ENCODE results near the gene SDK1. TPM values are rescaled to one million over a fixed set of nuclear protein-coding genes. Genes with fewer than 3 reads are reported as not detected.

The SDK1 gene
- total RNA-seq, 6 experiments from 2014 or later, result not detected

GRCh38 chr7:3280445-3280844 is 20.6 kb upstream of the SDK1 start:
- Mint-ChIP-seq H3K9me3 (peaks cover 46% of the 10 kb centered on the region), H3K36me3 (ENCODE audit: low read depth) (no peaks in the 10 kb centered on the region), H3K4me1 (ENCODE audit: low read depth) (no peaks in the 10 kb centered on the region), H3K27ac (no peak overlapping the region), H3K27me3 (ENCODE audit: insufficient read depth) (no peaks in the 10 kb centered on the region), H3K4me3 (no peak overlapping the region)
- no peak for DNase-seq
- TF ChIP-seq, protein P1, sequence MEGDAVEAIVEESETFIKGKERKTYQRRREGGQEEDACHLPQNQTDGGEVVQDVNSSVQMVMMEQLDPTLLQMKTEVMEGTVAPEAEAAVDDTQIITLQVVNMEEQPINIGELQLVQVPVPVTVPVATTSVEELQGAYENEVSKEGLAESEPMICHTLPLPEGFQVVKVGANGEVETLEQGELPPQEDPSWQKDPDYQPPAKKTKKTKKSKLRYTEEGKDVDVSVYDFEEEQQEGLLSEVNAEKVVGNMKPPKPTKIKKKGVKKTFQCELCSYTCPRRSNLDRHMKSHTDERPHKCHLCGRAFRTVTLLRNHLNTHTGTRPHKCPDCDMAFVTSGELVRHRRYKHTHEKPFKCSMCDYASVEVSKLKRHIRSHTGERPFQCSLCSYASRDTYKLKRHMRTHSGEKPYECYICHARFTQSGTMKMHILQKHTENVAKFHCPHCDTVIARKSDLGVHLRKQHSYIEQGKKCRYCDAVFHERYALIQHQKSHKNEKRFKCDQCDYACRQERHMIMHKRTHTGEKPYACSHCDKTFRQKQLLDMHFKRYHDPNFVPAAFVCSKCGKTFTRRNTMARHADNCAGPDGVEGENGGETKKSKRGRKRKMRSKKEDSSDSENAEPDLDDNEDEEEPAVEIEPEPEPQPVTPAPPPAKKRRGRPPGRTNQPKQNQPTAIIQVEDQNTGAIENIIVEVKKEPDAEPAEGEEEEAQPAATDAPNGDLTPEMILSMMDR (IDR thresholded peaks at IDR 0.05), result no peak

GRCh38 chr7:3280946-3281656 is 20.0 kb upstream of the SDK1 start:
- H3K27ac Mint-ChIP-seq, result no peak overlapping the region
- H3K9me3 Mint-ChIP-seq, result peaks cover 46% of the 10 kb centered on the region
- DNase-seq, result no peak
- H3K27me3 Mint-ChIP-seq (ENCODE audit: insufficient read depth), result no peaks in the 10 kb centered on the region
- no peaks in the 10 kb centered on the region for H3K36me3 Mint-ChIP-seq (ENCODE audit: low read depth)
- TF ChIP-seq, protein P1 (IDR thresholded peaks at IDR 0.05), result no peak
- no peak overlapping the region for H3K4me3 Mint-ChIP-seq
- no peaks in the 10 kb centered on the region for H3K4me1 Mint-ChIP-seq (ENCODE audit: low read depth)

- H3K36me3 Mint-ChIP-seq (ENCODE audit: low read depth), result no peaks in the 10 kb centered on the region
- H3K27me3 Mint-ChIP-seq (ENCODE audit: insufficient read depth), result no peaks in the 10 kb centered on the region
- TF ChIP-seq, protein P1 (IDR thresholded peaks at IDR 0.05), result no peak
- H3K4me1 Mint-ChIP-seq (ENCODE audit: low read depth), result no peaks in the 10 kb centered on the region
- H3K27ac Mint-ChIP-seq, result no peak overlapping the region
- DNase-seq, result no peak
- no peak overlapping the region for H3K4me3 Mint-ChIP-seq
- peaks cover 44% of the 10 kb centered on the region for H3K9me3 Mint-ChIP-seq
Measured at GRCh38 chr7:3282457-3282856, 18.6 kb upstream of the SDK1 start.

GRCh38 chr7:3283130-3283704 is 17.8 kb upstream of the SDK1 start:
- no peak overlapping the region for H3K4me3 Mint-ChIP-seq
- TF ChIP-seq, protein P1 (IDR thresholded peaks at IDR 0.05), result no peak
- no peak overlapping the region for H3K27ac Mint-ChIP-seq
- H3K4me1 Mint-ChIP-seq (ENCODE audit: low read depth), result no peaks in the 10 kb centered on the region
- no peaks in the 10 kb centered on the region for H3K27me3 Mint-ChIP-seq (ENCODE audit: insufficient read depth)
- no peaks in the 10 kb centered on the region for H3K36me3 Mint-ChIP-seq (ENCODE audit: low read depth)
- no peak for DNase-seq
- peaks cover 48% of the 10 kb centered on the region for H3K9me3 Mint-ChIP-seq

DNA sequence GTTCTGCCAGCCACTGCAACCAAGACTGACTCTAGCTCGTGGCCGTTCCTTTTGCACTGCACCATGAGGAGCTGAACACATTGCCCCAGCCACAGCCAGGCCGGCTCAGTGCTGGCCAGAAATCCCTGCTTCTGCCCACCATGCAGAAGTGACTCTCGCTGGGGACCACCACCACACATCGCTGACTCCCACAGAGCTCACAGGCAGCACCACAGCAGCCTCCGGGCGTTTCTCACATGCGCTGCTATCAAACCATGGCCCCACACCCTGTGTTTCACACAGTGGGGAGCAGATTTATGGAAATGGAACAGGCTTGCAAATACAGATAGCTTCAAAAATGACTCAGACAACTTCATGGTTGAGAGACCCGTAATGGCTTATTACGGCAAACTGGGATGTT is 15.4 kb upstream of the SDK1 start:
- Mint-ChIP-seq H3K4me1 (ENCODE audit: low read depth) (no peaks in the 10 kb centered on the region), H3K27me3 (ENCODE audit: insufficient read depth) (no peaks in the 10 kb centered on the region), H3K9me3 (peaks cover 60% of the 10 kb centered on the region), H3K27ac (no peak overlapping the region), H3K36me3 (ENCODE audit: low read depth) (no peaks in the 10 kb centered on the region), H3K4me3 (no peak overlapping the region)
- no peak for DNase-seq
- TF ChIP-seq, protein P1 (IDR thresholded peaks at IDR 0.05), result no peak
